WTC11 (cell line): ENCODE results near the gene GPR22. TPM values are rescaled to one million over a fixed set of nuclear protein-coding genes. Genes with fewer than 3 reads are reported as not detected.

ENCODE experiments used
- ATAC-seq: fragments of 200-7000 bp; cut with Tn5 transposase; 2 replicates; pipeline ENCODE4 v1.10.0; 2021; ENCODE audit warnings: mild to moderate bottlenecking, moderate library complexity
- CTCF ChIA-PET: fragments of 300-600 bp; sonication (Branson Sonifier 250); formaldehyde crosslinking; loops from one replicate; lab custom pipeline; 2021; ENCODE audit warnings: antibody characterized with exemption; lab: Charles Lee
- POLR2A ChIA-PET: fragments of 350-600 bp; sonication (Branson Sonifier 250); formaldehyde crosslinking; loops from one replicate; lab custom pipeline; 2021; ENCODE audit warnings: antibody characterized with exemption; lab: Charles Lee
- DNase-seq: peaks from one replicate; pipeline ENCODE4 v3.0.0; 2021; ENCODE audit warnings: low spot score
- H3K27ac Mint-ChIP-seq: 2 replicates; pipeline ENCODE4 v1.8.0; 2021; ENCODE audit warnings: mixed read lengths
- H3K27me3 Mint-ChIP-seq: 2 replicates; pipeline ENCODE4 v1.8.0; 2021; ENCODE audit warnings: low read depth, mild to moderate bottlenecking, moderate library complexity, mixed read lengths
- H3K36me3 Mint-ChIP-seq: 2 replicates; pipeline ENCODE4 v1.8.0; 2021; ENCODE audit warnings: mixed read lengths
- H3K4me1 Mint-ChIP-seq: 2 replicates; pipeline ENCODE4 v1.8.0; 2022; ENCODE audit warnings: mixed read lengths
- H3K4me3 Mint-ChIP-seq: 2 replicates; pipeline ENCODE4 v1.8.0; 2021; ENCODE audit warnings: mild to moderate bottlenecking, moderate library complexity, mixed read lengths
- H3K9me3 Mint-ChIP-seq: 2 replicates; pipeline ENCODE4 v1.8.0; 2021; ENCODE audit warnings: mixed read lengths
- FOXP4 ChIP-seq: sonication (generic); formaldehyde crosslinking; IDR thresholded peaks from 2 replicates; pipeline ENCODE4 v1.8.0; 2022; ENCODE audit warnings: mild to moderate bottlenecking, missing genetic modification reagents
- GABPB1 ChIP-seq: sonication (generic); formaldehyde crosslinking; IDR thresholded peaks from 2 replicates; pipeline ENCODE4 v1.8.1; 2023; ENCODE audit warnings: mild to moderate bottlenecking, missing genetic modification reagents
- NFE2L1 ChIP-seq: sonication (generic); formaldehyde crosslinking; IDR thresholded peaks from 2 replicates; pipeline ENCODE4 v1.8.1; 2023; ENCODE audit warnings: missing genetic modification reagents
- NR2C2 ChIP-seq: sonication (generic); formaldehyde crosslinking; IDR thresholded peaks from 2 replicates; pipeline ENCODE4 v1.8.0; 2022; ENCODE audit warnings: mild to moderate bottlenecking, missing genetic modification reagents
- OVOL2 ChIP-seq: fragments of 250-450 bp; sonication (Bioruptor Pico); IDR thresholded peaks from 2 replicates; pipeline ENCODE4 v1.9.0; 2021; ENCODE audit warnings: mild to moderate bottlenecking, borderline replicate concordance
- PRRX2 ChIP-seq: fragments of 250-450 bp; sonication (Bioruptor Pico); IDR thresholded peaks from 2 replicates; pipeline ENCODE4 v1.8.0; 2021; ENCODE audit warnings: mild to moderate bottlenecking
- RELA ChIP-seq: sonication (generic); formaldehyde crosslinking; IDR thresholded peaks from 2 replicates; pipeline ENCODE4 v1.8.1; 2022; ENCODE audit warnings: missing genetic modification reagents, mild to moderate bottlenecking, borderline replicate concordance
- TCF7 ChIP-seq: sonication (generic); formaldehyde crosslinking; IDR thresholded peaks from 2 replicates; pipeline ENCODE4 v1.8.0; 2022; ENCODE audit warnings: mild to moderate bottlenecking, low read depth, missing genetic modification reagents, moderate library complexity
- ZBTB21 ChIP-seq: sonication (generic); formaldehyde crosslinking; IDR thresholded peaks from 2 replicates; pipeline ENCODE4 v1.8.1; 2023; ENCODE audit warnings: mild to moderate bottlenecking, missing genetic modification reagents, borderline replicate concordance
- ZNF263 ChIP-seq: sonication (generic); formaldehyde crosslinking; IDR thresholded peaks from 2 replicates; pipeline ENCODE4 v1.8.1; 2022; ENCODE audit warnings: low read depth, mild to moderate bottlenecking, moderate library complexity, missing genetic modification reagents
- ZNF281 ChIP-seq: sonication (generic); formaldehyde crosslinking; IDR thresholded peaks from 2 replicates; pipeline ENCODE4 v1.8.0; 2023; ENCODE audit warnings: mild to moderate bottlenecking, missing genetic modification reagents
- ZNF512 ChIP-seq: sonication (generic); formaldehyde crosslinking; IDR thresholded peaks from 2 replicates; pipeline ENCODE4 v1.8.1; 2022; ENCODE audit warnings: missing genetic modification reagents, borderline replicate concordance
- total RNA-seq: library from RNA; stranded (reverse); gene quantifications from 3 replicates; pipeline ENCODE4 v1.2.3, GENCODE V29; 2021

GPR22 gene
- total RNA-seq, 1 experiment from 2014 or later = not detected

DNA sequence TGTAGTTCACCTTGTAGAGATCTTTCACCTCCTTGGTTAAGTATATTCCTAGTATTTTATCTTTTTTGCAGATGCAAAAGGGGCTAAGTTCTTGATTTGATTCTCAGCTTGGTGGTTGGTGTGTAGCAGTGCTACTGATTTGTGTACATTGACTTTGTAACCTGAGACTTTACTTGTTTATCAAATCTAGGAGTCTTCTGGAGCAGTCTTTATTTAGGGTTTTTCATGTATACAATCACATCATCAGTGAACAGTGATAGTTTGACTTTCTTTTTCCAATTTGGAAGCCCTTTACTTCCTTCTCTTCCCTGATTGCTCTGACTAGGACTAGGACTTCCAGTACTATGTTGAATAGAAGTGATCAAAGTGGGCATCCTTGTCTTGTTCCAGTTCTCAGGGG lies 33.8 kb downstream of the GPR22 start:
- ATAC-seq (no peak), DNase-seq (no peak)
- Mint-ChIP-seq H3K36me3 (peaks cover 16% of the 10 kb centered on the region), H3K9me3 (peaks cover 9% of the 10 kb centered on the region), H3K4me1 (no peaks in the 10 kb centered on the region; the same call in 1 of the 2 replicates), H3K4me3 (no peak overlapping the region), H3K27me3 (no peaks in the 10 kb centered on the region), H3K27ac (no peak overlapping the region)
- POLR2A ChIA-PET = no interaction called here
- TF ChIP-seq ZBTB21 (CRISPR knock-in tag) (no peak), TCF7 (no peak), ZNF512 (no peak), NR2C2 (CRISPR knock-in tag) (no peak), ZNF281 (CRISPR knock-in tag) (no peak), PRRX2 (CRISPR knock-in tag) (no peak), OVOL2 (CRISPR knock-in tag) (no peak), NFE2L1 (no peak), RELA (no peak)
- CTCF ChIA-PET = no interaction called here

GRCh38 chr7:107505362-107505761 lies 35.5 kb downstream of the GPR22 start:
- Mint-ChIP-seq H3K27me3 (no peaks in the 10 kb centered on the region), H3K9me3 (peaks cover 25% of the 10 kb centered on the region), H3K36me3 (peaks cover 33% of the 10 kb centered on the region), H3K27ac (no peak overlapping the region), H3K4me3 (no peak overlapping the region), H3K4me1 (no peaks in the 10 kb centered on the region; the same call in 1 of the 2 replicates)
- no peak for ATAC-seq
- TF ChIP-seq FOXP4 (CRISPR knock-in tag) = no peak
- TF ChIP-seq NR2C2 (CRISPR knock-in tag) = no peak
- TF ChIP-seq ZNF263 (CRISPR knock-in tag) = no peak
- no peak for TF ChIP-seq ZBTB21 (CRISPR knock-in tag)
- no peak for TF ChIP-seq ZNF281 (CRISPR knock-in tag)
- no peak for TF ChIP-seq NFE2L1
- no peak for DNase-seq
- ChIA-PET CTCF (no interaction called here), POLR2A (no interaction called here)

DNA sequence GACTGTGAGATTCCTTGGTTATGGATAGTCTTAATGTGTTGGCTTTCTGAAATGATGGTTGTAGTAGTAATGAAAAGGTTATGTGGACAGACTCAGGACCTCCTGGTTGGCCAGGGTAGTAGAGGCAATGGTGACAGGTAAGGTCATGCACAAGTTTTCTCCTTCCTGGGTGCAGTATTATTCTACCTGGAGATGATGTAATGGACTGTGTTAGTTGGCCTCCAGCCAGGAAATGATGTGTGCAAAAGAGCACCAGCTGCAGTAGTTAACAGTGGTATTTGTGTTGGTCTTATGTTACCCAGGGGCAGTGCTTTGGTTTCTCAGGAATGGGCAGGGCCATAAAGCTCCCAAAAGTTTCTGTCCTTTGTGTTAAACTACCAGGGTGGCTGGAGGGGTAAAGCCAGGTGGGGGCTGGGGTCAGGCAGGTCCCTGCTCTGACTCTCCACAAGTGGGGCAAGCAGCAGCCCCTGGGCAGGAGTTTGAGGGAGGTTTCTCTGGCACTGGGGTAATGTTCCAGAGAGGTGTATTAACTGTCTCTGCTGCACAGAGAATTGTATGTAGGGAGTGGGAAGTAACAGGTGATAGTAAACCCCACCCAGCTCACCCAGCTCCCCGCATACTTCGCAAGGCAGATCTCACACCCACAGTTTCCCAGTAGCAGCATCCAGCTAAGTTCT lies 36.3 kb downstream of the GPR22 start:
- no peak for DNase-seq
- POLR2A ChIA-PET = no interaction called here
- no peaks in the 10 kb centered on the region for H3K27me3 Mint-ChIP-seq
- H3K27ac Mint-ChIP-seq = no peak overlapping the region
- H3K4me1 Mint-ChIP-seq = no peaks in the 10 kb centered on the region; the same call in 1 of the 2 replicates
- CTCF ChIA-PET = no interaction called here
- TF ChIP-seq ZNF263 (CRISPR knock-in tag) (no peak), RELA (no peak), GABPB1 (CRISPR knock-in tag) (0 out of 2 replicates have a peak, but pooled peaks have one; percentile 30)
- peaks cover 41% of the 10 kb centered on the region for H3K36me3 Mint-ChIP-seq
- H3K9me3 Mint-ChIP-seq = peaks cover 33% of the 10 kb centered on the region
- no peak overlapping the region for H3K4me3 Mint-ChIP-seq
- ATAC-seq = no peak
